SK-N-SH treated with all-trans-retinoic acid at 6 μM for 48 hours (cell line): ENCODE measurements around the gene SYNGR3.
"Not testable (repeated sequence)": the region's sequence is repeated elsewhere in the genome, so short reads cannot be mapped to it uniquely, and the experiment has no call there.

Experiments
- CSDC2 ChIP-seq: fragments of 250-450 bp; sonication (Bioruptor Pico); IDR thresholded peaks from 2 replicates; pipeline ENCODE4 v1.5.0; 2020; ENCODE audit warnings: mild to moderate bottlenecking, moderate library complexity
- RARB ChIP-seq: fragments of 250-450 bp; sonication (Bioruptor Pico); IDR thresholded peaks from 2 replicates; pipeline ENCODE4 v1.8.0; 2021; ENCODE audit warnings: mild to moderate bottlenecking, moderate library complexity
- TOX ChIP-seq: fragments of 250-450 bp; sonication (Bioruptor Pico); IDR thresholded peaks from 2 replicates; pipeline ENCODE4 v1.8.0; 2021; ENCODE audit warnings: mild to moderate bottlenecking, moderate library complexity, borderline replicate concordance
- ZFP30 ChIP-seq: fragments of 450-650 bp; formaldehyde crosslinking; IDR thresholded peaks from 2 replicates; pipeline ENCODE4 v1.5.0; 2022; ENCODE audit warnings: mild to moderate bottlenecking, moderate library complexity
- ZNF565 ChIP-seq: fragments of 450-650 bp; formaldehyde crosslinking; conservative IDR thresholded peaks from 2 replicates; pipeline ENCODE4 v1.5.0; 2020; ENCODE audit warnings: low read depth, mild to moderate bottlenecking, moderate library complexity
- TF ChIP-seq, protein P1 (sequence below): fragments of 250-450 bp; sonication (Bioruptor Pico); IDR thresholded peaks from 2 replicates; pipeline ENCODE4 v1.8.0; 2020; ENCODE audit warnings: mild to moderate bottlenecking, moderate library complexity, borderline replicate concordance

DNA sequence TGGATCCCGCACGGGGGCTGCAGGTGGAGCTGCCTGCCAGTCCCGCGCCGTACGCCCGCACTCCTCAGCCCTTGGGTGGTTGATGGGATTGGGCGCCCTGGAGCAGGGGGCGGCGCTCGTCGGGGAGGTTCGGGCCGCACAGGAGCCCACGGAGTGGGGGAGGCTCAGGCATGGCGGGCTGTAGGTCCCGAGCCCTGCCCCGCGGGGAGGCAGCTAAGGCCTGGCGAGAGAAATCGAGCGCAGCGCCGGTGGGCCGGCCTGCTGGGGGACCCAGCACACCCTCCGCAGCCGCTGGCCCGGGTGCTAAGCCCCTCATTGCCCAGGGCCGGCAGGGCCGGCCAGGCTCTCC, 31.7 kb upstream of the SYNGR3 start:
- TF ChIP-seq, protein P1, sequence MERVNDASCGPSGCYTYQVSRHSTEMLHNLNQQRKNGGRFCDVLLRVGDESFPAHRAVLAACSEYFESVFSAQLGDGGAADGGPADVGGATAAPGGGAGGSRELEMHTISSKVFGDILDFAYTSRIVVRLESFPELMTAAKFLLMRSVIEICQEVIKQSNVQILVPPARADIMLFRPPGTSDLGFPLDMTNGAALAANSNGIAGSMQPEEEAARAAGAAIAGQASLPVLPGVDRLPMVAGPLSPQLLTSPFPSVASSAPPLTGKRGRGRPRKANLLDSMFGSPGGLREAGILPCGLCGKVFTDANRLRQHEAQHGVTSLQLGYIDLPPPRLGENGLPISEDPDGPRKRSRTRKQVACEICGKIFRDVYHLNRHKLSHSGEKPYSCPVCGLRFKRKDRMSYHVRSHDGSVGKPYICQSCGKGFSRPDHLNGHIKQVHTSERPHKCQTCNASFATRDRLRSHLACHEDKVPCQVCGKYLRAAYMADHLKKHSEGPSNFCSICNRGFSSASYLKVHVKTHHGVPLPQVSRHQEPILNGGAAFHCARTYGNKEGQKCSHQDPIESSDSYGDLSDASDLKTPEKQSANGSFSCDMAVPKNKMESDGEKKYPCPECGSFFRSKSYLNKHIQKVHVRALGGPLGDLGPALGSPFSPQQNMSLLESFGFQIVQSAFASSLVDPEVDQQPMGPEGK (CRISPR knock-in tag), result not testable (repeated sequence)
- TF ChIP-seq RARB (CRISPR knock-in tag); ZNF565; TOX (CRISPR knock-in tag); CSDC2 (CRISPR knock-in tag); ZFP30: not testable (repeated sequence)
